ENCODE data around the gene AHI1. TPM values are rescaled to one million over a fixed set of nuclear protein-coding genes. Genes with fewer than 3 reads are reported as not detected.

AHI1 gene
- total RNA-seq, 1 donor from 2014 or later: 5.4 TPM

DNA sequence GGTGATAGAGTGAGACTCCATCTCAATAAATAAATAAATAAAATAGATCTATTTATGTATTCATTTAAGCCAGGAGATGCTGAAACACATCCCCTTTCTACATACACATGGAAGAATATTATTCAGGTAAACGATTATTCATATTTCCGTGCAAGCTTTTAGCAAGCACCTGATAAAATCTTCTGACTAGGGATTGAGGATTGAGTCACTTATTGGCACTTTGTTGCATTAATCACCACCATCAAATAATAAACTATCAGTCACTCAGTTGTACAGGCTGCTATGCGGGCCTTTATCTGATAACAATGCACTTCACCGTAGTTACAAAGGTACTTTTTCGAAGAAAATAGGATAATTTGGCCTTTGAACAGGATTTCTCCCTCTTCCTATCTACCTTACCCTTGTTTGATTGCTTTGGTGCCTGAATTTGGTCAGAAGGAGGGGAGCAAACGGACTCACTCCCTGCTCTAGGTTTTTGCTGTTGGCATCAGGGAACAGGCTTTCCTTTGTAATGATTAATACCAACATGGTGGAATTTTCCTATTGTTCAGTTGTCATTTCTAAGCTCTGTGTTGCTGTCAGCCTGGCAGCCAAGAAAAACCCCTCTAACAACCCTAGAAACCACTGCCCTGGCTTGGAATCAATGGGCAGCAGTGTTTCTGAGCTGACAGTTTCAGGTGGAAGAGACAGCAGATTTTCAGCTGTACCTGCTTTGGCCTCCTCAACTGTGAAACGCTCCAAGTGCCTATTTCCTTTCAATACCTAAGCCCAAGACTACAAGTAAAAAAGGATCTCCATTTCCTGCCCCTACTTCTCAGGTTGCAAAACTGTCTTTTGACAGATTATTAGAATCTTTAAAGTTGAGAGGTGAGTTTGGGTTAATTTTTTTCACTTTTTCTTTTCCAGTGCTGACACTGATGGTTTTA, 253.4 kb downstream of the AHI1 start:
- no peaks in the 10 kb centered on the region for H3K27me3 ChIP-seq
- H3K27ac ChIP-seq: no peak overlapping the region
- no peaks in the 10 kb centered on the region for H3K9me3 ChIP-seq
- H3K4me1 ChIP-seq: no peaks in the 10 kb centered on the region
- H3K4me3 ChIP-seq: no peak overlapping the region
- TF ChIP-seq, protein P1, sequence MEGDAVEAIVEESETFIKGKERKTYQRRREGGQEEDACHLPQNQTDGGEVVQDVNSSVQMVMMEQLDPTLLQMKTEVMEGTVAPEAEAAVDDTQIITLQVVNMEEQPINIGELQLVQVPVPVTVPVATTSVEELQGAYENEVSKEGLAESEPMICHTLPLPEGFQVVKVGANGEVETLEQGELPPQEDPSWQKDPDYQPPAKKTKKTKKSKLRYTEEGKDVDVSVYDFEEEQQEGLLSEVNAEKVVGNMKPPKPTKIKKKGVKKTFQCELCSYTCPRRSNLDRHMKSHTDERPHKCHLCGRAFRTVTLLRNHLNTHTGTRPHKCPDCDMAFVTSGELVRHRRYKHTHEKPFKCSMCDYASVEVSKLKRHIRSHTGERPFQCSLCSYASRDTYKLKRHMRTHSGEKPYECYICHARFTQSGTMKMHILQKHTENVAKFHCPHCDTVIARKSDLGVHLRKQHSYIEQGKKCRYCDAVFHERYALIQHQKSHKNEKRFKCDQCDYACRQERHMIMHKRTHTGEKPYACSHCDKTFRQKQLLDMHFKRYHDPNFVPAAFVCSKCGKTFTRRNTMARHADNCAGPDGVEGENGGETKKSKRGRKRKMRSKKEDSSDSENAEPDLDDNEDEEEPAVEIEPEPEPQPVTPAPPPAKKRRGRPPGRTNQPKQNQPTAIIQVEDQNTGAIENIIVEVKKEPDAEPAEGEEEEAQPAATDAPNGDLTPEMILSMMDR (IDR thresholded peaks at IDR 0.05): no peak
- H3K36me3 ChIP-seq: no peaks in the 10 kb centered on the region
- intact Hi-C loops (cut with DNase I): no loop called here
- no peak for DNase-seq (ENCODE audit: low spot score in 2 of 2)

DNA sequence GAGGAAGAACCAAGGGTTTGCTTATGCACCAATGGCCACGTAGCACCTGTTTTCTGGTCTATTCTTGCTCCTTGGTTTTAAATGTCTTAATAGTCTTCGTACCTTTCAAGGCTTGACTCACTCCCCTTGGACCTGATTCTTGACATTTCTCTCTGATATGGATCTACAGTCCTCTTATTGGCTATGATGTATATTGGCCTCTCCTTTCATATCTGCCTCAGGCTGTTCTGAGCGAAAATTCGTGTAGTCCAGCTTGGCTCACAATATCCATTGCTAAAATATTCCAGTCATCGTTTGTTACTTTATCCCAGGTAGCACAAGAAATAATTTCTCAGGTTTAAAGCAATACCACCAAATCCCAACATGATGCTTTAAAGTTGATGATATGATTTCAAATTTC, 256.8 kb downstream of the AHI1 start:
- Histone ChIP-seq H3K9me3 (no peaks in the 10 kb centered on the region), H3K4me3 (no peak overlapping the region), H3K4me1 (no peaks in the 10 kb centered on the region), H3K36me3 (no peaks in the 10 kb centered on the region), H3K27me3 (no peaks in the 10 kb centered on the region), H3K27ac (no peak overlapping the region)
- TF ChIP-seq, protein P1 (IDR thresholded peaks at IDR 0.05): no peak
- intact Hi-C loops (cut with DNase I): no loop called here
- no peak for DNase-seq (ENCODE audit: low spot score in 2 of 2)

DNA sequence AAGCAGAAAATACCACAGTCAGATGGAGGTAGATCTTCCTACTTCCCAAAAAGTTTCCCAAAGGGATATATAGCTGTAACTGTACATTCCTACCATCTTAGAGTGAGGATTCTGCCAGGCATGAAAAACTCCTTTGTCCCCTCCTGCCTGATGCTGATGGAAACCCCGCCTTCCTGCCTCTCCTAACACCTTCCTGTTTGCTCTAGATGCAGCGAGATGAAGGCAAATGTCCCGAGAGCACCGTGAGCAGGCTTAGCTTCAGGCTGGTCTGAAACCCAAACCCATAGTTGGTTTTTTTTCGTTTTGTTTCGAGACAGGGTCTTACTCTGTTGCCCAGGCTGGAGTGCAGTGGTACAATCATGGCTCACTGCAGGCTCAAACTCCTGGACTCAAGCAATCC, 260.8 kb downstream of the AHI1 start:
- no peaks in the 10 kb centered on the region for H3K27me3 ChIP-seq
- TF ChIP-seq, protein P1 (IDR thresholded peaks at IDR 0.05): no peak
- H3K4me3 ChIP-seq: no peak overlapping the region
- no peaks in the 10 kb centered on the region for H3K36me3 ChIP-seq
- H3K4me1 ChIP-seq: no peaks in the 10 kb centered on the region
- no peak overlapping the region for H3K27ac ChIP-seq
- DNase-seq (ENCODE audit: low spot score in 2 of 2): no peak
- intact Hi-C loops (cut with DNase I): no loop called here
- no peaks in the 10 kb centered on the region for H3K9me3 ChIP-seq

DNA sequence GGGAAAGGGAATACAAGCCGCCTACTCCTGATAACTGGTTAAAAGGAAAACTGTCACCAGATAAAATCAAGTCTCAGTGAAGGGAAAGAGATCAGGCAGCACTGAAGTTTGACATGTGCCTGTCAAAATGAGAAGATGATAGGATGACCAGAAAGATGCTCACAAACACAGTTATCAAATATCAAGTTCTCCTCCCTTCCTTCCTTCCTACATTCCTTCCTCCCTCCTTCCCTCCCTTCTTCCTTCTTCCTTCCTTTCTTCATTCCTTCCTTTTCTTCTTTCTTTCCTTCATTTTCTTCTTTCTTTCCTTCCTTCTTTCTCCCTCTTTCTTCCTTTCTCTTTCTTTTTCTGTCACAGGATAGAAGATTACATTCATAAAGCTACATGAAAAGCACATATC, 261.2 kb downstream of the AHI1 start:
- no peaks in the 10 kb centered on the region for H3K4me1 ChIP-seq
- H3K4me3 ChIP-seq: no peak overlapping the region
- no peaks in the 10 kb centered on the region for H3K9me3 ChIP-seq
- H3K36me3 ChIP-seq: no peaks in the 10 kb centered on the region
- intact Hi-C loops (cut with DNase I): no loop called here
- H3K27me3 ChIP-seq: no peaks in the 10 kb centered on the region
- H3K27ac ChIP-seq: no peak overlapping the region
- TF ChIP-seq, protein P1 (IDR thresholded peaks at IDR 0.05): no peak
- DNase-seq (ENCODE audit: low spot score in 2 of 2): no peak

DNA sequence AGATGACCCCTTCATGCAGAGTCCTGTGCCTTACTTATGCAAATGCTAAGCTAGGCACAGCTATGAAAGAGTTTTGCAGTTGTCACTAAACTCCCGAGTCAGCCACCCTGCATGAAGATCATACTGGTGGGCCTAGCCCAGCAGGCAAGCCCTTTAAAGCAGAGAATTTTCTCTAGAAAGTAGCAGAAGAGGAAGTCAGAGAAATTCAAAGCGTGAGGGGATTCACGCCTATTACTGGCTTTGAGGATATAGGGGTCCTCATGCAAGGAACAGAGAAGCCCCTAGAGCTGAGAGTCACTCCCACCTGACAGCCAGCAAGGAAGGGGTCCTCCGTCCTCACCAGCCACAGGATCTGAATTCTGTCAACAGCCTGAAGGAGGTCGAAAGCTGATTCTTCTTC, 261.8 kb downstream of the AHI1 start:
- no peak for DNase-seq (ENCODE audit: low spot score in 2 of 2)
- Histone ChIP-seq H3K27me3 (no peaks in the 10 kb centered on the region), H3K9me3 (no peaks in the 10 kb centered on the region), H3K36me3 (no peaks in the 10 kb centered on the region), H3K4me3 (no peak overlapping the region), H3K27ac (no peak overlapping the region), H3K4me1 (no peaks in the 10 kb centered on the region)
- TF ChIP-seq, protein P1 (IDR thresholded peaks at IDR 0.05): no peak
- intact Hi-C loops (cut with DNase I): no loop called here

Measured in ascending aorta (tissue), 2 donors.